WERI-Rb-1 (cell line): ENCODE results near the gene PEPD.
"Not testable (repeated sequence)": the region's sequence is repeated elsewhere in the genome, so short reads cannot be mapped to it uniquely, and the experiment has no call there.

Experiments used
- DNase-seq: peaks from one replicate; pipeline ENCODE4 v3.0.0-alpha.2; 2020
- H3K27ac ChIP-seq: fragments of 250-450 bp; sonication (Bioruptor Pico); 2 replicates; pipeline ENCODE4 v1.5.1; 2020; ENCODE audit warnings: mild to moderate bottlenecking, moderate library complexity
- H3K27me3 ChIP-seq: fragments of 250-450 bp; sonication (Bioruptor Pico); 2 replicates; pipeline ENCODE4 v1.5.1; 2021; ENCODE audit warnings: mild to moderate bottlenecking, low read depth, moderate library complexity; ENCODE audit not compliant: insufficient read depth, severe bottlenecking
- H3K36me3 ChIP-seq: fragments of 250-450 bp; sonication (Bioruptor Pico); 2 replicates; pipeline ENCODE4 v1.5.1; 2020; ENCODE audit warnings: mild to moderate bottlenecking, moderate library complexity
- H3K4me3 ChIP-seq: 2 replicates; pipeline ENCODE4 v1.5.1; 2011; ENCODE audit warnings: low read depth, mild to moderate bottlenecking, control low read depth, low read length
- H3K9me3 ChIP-seq: fragments of 250-450 bp; sonication (Bioruptor Pico); 2 replicates; pipeline ENCODE4 v1.5.1; 2021; ENCODE audit warnings: mild to moderate bottlenecking, moderate library complexity; ENCODE audit not compliant: severe bottlenecking
- CTCF ChIP-seq: IDR thresholded peaks from 2 replicates; pipeline ENCODE4 v1.5.1; 2011; ENCODE audit warnings: low read depth, mild to moderate bottlenecking, control low read depth, inconsistent platforms, low read length

PEPD gene

GRCh38 chr19:33521480-33522370 lies at the start of gene PEPD:
TSS of gene PEPD (minus strand) at chr19:33521791. CDS start at chr19:33521760, 31 bp downstream.
- Histone ChIP-seq H3K27ac (peak within 1 kb of the TSS; percentile 51), H3K27me3 (no peaks in the 10 kb centered on the region), H3K4me3 (peak within 1 kb of the TSS; percentile 70), H3K36me3 (no peaks in the 10 kb centered on the region), H3K9me3 (no peaks in the 10 kb centered on the region)
- peak; percentile 94 for DNase-seq
- no peak for TF ChIP-seq CTCF

- no peak for TF ChIP-seq CTCF
- no peak for DNase-seq
- Histone ChIP-seq H3K4me3 (peak overlapping the region; percentile 51), H3K27me3 (no peaks in the 10 kb centered on the region), H3K36me3 (no peaks in the 10 kb centered on the region), H3K27ac (no peak overlapping the region; the same call in 1 of the 2 replicates), H3K9me3 (peaks cover 9% of the 10 kb centered on the region)
Measured at GRCh38 chr19:33569821-33570220, 48.2 kb upstream of the PEPD start.

- DNase-seq = no peak
- Histone ChIP-seq H3K36me3 (no peaks in the 10 kb centered on the region), H3K27me3 (no peaks in the 10 kb centered on the region), H3K27ac (no peak overlapping the region), H3K9me3 (peaks cover 3% of the 10 kb centered on the region), H3K4me3 (no peak overlapping the region)
- TF ChIP-seq CTCF = no peak
Measured at GRCh38 chr19:33568706-33569105, 47.1 kb upstream of the PEPD start.

GRCh38 chr19:33564836-33565338 lies 43.3 kb upstream of the PEPD start:
- H3K36me3 ChIP-seq = no peaks in the 10 kb centered on the region
- TF ChIP-seq CTCF = no peak
- H3K4me3 ChIP-seq = no peak overlapping the region
- H3K27me3 ChIP-seq = no peaks in the 10 kb centered on the region
- no peak overlapping the region for H3K27ac ChIP-seq
- H3K9me3 ChIP-seq = no peaks in the 10 kb centered on the region
- DNase-seq = no peak

GRCh38 chr19:33562636-33563035 lies 41.0 kb upstream of the PEPD start:
- no peak for DNase-seq
- H3K4me3 ChIP-seq = no peak overlapping the region
- no peaks in the 10 kb centered on the region for H3K9me3 ChIP-seq
- H3K36me3 ChIP-seq = no peaks in the 10 kb centered on the region
- no peak for TF ChIP-seq CTCF
- no peaks in the 10 kb centered on the region for H3K27me3 ChIP-seq
- H3K27ac ChIP-seq = no peak overlapping the region

- not testable (repeated sequence) for DNase-seq, H3K27ac ChIP-seq, H3K9me3 ChIP-seq, H3K36me3 ChIP-seq, H3K27me3 ChIP-seq, H3K4me3 ChIP-seq
Measured at GRCh38 chr19:33561666-33562065, 40.1 kb upstream of the PEPD start.
